ENCODE results near the gene IL1R2. TPM values are rescaled to one million over a fixed set of nuclear protein-coding genes. Genes with fewer than 3 reads are reported as not detected.

The IL1R2 gene
- total RNA-seq, 4 donors from 2014 or later, result 2.9 to 8.2 (median 4.9) TPM

- intact Hi-C loops (cut with DNase I; ENCODE audit: low total_unique reads), result no loop called here
- H3K4me3 ChIP-seq, result no peak overlapping the region
- H3K9me3 ChIP-seq, result no peaks in the 10 kb centered on the region
- no peaks in the 10 kb centered on the region for H3K36me3 ChIP-seq
- no peak for DNase-seq
- peak overlapping the region; percentile 5 to 60 for H3K27ac ChIP-seq
- H3K27me3 ChIP-seq, result no peaks in the 10 kb centered on the region
- TF ChIP-seq CTCF (IDR thresholded peaks at IDR 0.05) (no peak), POLR2A (IDR thresholded peaks at IDR 0.05) (no peak)
- H3K4me1 ChIP-seq, result peaks cover 0 to 4% of the 10 kb centered on the region in 2 donors
These were observed 64.4 kb downstream of the IL1R2 start for GRCh38 chr2:102056079-102056581.

GRCh38 chr2:102057502-102058292 is 65.9 kb downstream of the IL1R2 start:
- Histone ChIP-seq H3K27me3 (no peaks in the 10 kb centered on the region), H3K9me3 (no peaks in the 10 kb centered on the region), H3K27ac (peak overlapping the region; percentile 45 to 60), H3K4me3 (no peak overlapping the region), H3K4me1 (peaks cover 0 to under 1% of the 10 kb centered on the region in 2 donors), H3K36me3 (no peaks in the 10 kb centered on the region)
- DNase-seq, result peak in 1 of 2 donors; percentile 55
- intact Hi-C loops (cut with DNase I; ENCODE audit: low total_unique reads), result no loop called here
- TF ChIP-seq POLR2A (IDR thresholded peaks at IDR 0.05), result no peak
- TF ChIP-seq CTCF (IDR thresholded peaks at IDR 0.05), result no peak

- DNase-seq, result no peak
- no peak for TF ChIP-seq CTCF (IDR thresholded peaks at IDR 0.05)
- Histone ChIP-seq H3K4me1 (peaks cover 3 to 7% of the 10 kb centered on the region in 2 donors), H3K27ac (peak overlapping the region; percentile 45 to 60), H3K36me3 (no peaks in the 10 kb centered on the region), H3K27me3 (no peaks in the 10 kb centered on the region), H3K9me3 (no peaks in the 10 kb centered on the region), H3K4me3 (no peak overlapping the region)
- intact Hi-C loops (cut with DNase I; ENCODE audit: low total_unique reads), result no loop called here
These were observed 66.6 kb downstream of the IL1R2 start for GRCh38 chr2:102058293-102058833.

DNA sequence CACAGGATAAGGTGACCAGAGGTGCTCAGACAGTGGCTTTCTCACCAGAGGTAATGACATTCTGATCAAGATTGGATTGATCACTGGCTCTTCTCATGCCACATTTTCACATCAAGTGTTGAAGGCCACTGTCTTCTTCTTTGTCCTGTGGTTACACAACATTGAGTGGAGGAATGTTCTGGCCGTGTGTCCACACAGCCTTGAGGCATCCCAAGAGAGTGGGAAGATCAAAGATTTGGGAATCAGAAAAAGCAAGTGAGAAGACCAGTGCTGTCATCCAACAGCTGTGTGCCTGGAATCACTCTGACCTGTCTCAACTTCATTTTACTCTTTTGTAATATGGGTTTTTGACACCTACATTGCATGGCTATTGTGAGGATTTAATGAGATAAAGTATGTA is 67.4 kb downstream of the IL1R2 start:
- no peak for DNase-seq

More for the DNA sequence above, 67.4 kb downstream of the IL1R2 start:
- no peaks in the 10 kb centered on the region for H3K27me3 ChIP-seq
- peak overlapping the region in 1 of 2 donors; percentile 60 for H3K27ac ChIP-seq
- H3K9me3 ChIP-seq, result no peaks in the 10 kb centered on the region
- TF ChIP-seq CTCF (IDR thresholded peaks at IDR 0.05) (no peak), POLR2A (IDR thresholded peaks at IDR 0.05) (no peak)
- H3K36me3 ChIP-seq, result no peaks in the 10 kb centered on the region
- H3K4me3 ChIP-seq, result no peak overlapping the region
- intact Hi-C loops (cut with DNase I; ENCODE audit: low total_unique reads), result no loop called here
- H3K4me1 ChIP-seq, result peaks cover 8 to 13% of the 10 kb centered on the region in 2 donors
